Endometrial microvascular endothelial cells (primary cell): ENCODE measurements around the gene RXFP1. TPM values are rescaled to one million over a fixed set of nuclear protein-coding genes. Genes with fewer than 3 reads are reported as not detected.
"Not testable (repeated sequence)": the region's sequence is repeated elsewhere in the genome, so short reads cannot be mapped to it uniquely, and the experiment has no call there.

Source experiments
- in situ Hi-C: cut with HindIII; loops from 2 replicates; pipeline ENCODE4 v1.10.0; 2017; ENCODE audit warnings: low sequenced_read_pairs, low pct_unique_long_range_greater_than_20kb; ENCODE audit errors: inconsistent ontology term
- total RNA-seq: library from RNA; depleted of rRNA; stranded (reverse); fragments of >200 nt; gene quantifications from one replicate; pipeline ENCODE4 v1.2.3, GENCODE V29; 2015; ENCODE audit errors: inconsistent ontology term

RXFP1 gene
- total RNA-seq, 1 donor from 2014 or later, result 15.2 TPM

DNA sequence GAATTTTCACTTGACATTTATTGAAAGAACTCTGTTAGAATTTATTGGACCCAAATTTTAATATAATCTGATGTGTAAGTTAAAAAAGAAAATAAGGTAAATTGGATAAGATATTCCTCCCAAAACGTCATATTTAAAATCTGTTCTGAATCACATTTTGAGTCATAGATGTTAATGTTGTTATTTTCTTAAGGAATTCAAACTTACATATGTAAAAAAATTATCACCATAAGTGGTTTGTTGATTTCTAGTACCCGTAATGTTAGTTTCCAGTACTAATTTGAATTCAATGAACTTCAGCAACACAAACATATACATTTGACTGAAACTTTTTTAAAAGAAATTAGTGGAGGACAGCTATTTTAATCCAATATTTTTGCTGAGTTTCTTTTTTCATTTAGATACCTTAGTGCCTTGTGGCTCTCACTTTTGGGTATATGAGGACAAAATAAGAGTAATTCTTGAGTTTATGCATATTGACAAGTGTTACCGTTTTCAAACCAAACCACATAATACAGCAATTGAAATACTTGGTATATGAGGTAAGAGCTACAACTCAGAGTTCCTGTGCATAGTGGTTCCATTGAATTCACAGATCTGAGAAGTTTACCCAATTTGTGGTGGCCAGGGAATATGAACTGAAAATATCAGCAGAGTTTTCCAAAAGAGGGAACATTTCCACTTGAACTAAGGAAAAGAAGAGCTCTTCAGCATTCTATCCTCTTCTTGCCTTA lies 78.2 kb downstream of the RXFP1 start:
- in situ Hi-C loops, result no loop called here

DNA sequence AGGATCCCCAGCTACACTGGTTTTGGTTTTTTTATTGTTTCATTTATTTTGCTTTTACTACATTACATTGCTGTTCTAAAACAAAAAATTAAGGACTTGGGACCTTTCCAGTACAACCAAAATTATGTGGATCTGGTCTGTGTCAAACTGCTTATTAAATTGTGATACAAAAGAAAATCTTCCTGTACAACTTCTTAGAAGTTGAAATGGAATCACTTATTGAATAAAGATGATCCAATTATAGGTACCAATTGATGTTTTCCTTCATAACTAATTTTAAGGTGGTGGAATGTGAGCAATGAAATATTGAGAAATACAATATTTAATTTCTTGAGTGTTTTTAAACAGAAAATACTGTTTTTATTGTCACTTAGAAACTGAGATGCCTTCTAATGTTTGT lies 82.7 kb downstream of the RXFP1 start:
- in situ Hi-C loops, result no loop called here

DNA sequence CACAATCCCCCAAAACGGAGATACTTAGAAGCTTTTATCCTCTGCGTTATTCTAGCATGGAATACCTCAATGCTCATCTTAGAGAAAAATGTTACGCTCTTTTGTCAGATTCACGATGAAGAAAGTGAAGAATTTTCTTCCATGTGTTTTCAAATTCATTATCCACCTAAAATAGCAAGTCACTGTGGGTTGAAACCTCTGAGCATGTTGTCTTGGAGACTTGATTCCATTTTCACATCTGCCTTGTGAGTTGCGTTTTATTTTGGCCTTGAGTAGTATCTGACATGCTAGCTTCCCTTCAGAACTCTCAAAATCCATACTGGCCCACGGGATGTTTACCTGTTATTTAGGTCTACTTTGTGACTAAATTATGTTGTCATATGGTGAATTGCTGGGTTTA lies 83.7 kb downstream of the RXFP1 start:
- in situ Hi-C loops, result no loop called here

DNA sequence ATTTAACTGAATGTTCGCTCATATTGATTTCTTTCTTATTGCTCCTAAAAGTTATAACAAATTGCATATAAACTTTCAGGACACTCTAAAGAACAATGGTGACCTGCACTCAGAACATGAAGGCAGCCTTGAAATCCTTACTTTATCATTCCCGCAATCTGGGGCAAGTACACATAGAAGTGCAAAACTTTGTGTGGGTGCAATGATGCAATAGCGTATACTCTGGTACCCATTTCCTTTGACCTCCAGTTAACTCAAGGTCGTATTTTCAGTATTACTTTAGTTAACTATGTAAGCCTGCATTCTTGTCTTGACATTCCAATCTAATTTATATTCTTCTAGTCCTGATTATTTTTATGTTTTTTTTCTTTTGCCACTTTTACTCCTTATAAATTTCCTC lies 85.3 kb downstream of the RXFP1 start:
- in situ Hi-C loops, result no loop called here

DNA sequence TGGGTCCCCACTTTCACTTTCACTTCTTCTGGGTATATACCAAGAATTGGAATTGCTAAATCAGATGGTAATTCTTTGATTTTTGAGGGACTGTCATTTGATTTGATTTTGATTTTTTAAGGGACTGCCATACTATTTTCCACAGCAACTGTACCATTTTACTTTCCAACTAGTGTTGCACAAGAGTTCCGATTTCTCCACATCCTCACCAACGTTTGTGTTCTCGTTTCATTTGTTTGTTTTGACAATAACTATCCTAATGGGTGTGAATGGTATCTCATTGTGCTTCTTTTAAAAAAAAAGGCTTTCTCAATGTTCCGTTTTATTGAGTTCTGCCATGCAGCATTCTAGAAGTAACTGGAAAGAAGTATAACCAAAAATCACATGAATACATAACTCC lies 87.4 kb downstream of the RXFP1 start:
- in situ Hi-C loops, result no loop called here

DNA sequence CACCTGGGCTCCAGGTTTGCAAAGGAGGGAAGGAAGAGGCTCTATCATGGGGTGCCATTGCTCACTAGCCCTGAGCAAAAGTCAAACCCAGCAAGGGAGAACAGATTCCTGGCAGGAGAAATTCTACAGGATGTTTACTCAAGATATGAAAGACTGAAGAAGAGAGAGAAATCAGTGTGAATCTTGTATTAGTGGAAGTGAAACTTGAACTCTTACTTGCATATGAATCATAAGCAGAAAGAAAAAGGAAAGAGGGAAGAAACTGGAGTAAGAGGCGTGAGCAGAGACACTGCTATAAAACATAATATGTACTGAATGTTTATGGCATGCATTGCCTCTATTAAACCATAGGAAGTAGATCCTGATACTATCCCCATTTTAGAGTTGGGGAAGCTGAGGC lies 89.1 kb downstream of the RXFP1 start:
- in situ Hi-C loops, result no loop called here

DNA sequence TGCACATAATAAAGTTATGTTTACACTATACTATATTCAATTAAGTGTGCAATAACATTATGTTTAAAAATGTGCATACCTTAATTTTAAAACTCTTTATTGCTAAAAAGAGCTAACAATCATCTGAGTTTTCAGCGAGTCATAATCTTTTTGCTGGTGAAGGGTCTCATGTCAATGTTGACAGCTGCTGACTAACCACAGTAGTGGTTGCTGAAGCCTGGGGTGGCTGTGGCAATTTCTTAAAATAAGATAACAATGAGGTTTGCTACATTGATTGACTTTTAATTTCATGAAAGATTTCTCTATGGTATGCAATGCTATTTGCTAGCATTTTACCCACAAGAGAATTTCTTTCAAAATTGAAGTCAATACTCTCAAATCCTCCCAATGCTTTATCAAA lies 91.4 kb downstream of the RXFP1 start:
- in situ Hi-C loops, result no loop called here

DNA sequence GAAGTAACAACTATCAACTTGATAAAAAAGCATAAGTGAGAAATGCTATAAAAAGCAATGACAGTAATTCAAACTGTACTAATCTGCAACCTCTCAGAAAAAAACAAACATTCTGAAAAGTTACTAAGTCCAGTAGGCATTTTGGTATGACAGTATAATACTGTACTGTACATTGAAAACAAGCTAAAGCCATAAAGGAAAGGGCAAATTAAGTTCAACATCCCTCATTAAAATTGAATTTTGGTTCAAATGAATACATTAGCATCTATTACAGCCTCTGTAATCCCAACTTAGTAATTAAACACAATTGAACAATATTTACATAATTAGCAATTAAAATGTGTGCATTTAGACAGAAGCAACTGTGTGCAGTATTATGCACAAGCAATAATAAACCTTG lies 96.3 kb downstream of the RXFP1 start:
- in situ Hi-C loops, result no loop called here

DNA sequence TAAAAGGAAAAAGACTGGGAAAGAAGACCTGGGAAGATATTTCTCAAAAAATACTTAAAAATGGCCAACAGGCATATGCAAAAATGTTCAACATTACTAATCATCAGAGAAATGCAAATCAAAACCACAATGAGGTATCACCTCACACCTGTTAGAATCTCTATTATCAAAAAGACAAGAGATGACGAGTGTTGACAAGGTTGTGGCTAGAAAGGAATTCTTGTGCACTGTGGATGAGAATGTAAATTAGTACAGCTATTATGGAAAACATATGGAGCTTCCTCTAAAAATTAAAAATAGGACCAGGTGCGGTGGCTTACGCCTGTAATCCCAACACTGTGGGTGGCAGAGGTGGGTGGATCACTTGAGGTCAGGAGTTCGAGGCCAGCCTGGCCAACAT lies 100.0 kb downstream of the RXFP1 start:
- in situ Hi-C loops, result no loop called here

DNA sequence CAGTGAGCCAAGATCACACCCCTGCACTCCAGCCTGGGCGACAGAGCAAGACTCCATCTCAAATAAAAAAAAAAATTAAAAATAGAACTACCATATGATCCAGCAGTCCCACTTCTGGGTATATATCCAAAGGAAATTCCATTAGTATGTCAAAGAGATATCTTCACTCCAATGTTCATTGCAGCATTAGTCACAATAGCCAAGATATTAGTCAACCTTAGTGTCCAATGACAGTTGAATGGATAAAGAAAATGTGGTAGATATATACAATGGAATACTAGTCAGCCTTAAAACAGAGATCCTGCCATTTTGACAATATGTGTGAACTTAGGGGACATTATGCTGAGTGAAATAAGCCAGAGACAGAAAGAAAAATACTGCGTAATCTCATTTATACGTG lies 100.6 kb downstream of the RXFP1 start:
- in situ Hi-C loops, result no loop called here

DNA sequence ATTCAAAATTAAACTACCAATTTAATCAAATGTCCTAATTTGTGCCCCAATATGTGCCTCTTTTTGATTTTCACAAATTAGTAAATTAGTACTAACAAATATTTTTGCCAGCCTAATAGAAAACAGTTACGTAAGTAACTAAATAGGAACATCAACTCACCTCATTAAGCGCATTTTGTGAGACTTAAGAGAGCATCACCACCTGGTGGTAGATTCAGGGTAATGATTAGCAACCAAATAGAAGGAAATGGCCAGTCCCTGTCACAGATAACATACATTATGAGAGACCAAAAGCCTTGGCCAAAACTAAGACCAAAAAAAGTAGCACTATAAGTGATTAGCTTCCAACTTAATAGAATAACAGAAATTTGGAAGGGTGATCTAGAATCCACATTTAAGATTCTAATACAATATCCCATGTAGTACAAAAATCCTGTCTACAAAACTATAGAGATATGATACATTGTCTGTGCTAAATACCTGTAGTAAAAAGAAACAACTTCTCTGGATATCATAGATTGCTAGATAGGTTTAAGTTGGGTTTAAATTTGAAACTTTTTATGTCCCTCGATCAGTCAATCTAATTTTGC lies 103.3 kb downstream of the RXFP1 start:
- in situ Hi-C loops, result no loop called here

DNA sequence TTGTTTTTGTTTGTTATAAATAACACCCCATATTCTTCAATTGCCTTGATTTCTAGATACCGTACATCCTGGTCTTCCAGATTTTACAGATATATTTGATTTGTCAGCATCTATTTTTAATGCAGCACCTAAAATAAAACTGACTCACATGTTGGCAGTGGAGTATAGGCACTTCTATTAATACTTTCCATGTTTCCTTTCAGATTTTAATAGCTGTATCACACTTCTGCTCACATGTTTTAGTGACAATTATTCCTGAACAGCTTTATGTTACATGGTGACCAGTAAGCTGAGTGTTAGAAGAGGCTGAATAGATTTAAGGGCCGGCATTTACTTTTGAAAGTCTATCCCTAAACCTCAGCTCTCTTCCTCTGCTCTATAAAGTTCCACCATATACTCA lies 103.9 kb downstream of the RXFP1 start:
- in situ Hi-C loops, result no loop called here

DNA sequence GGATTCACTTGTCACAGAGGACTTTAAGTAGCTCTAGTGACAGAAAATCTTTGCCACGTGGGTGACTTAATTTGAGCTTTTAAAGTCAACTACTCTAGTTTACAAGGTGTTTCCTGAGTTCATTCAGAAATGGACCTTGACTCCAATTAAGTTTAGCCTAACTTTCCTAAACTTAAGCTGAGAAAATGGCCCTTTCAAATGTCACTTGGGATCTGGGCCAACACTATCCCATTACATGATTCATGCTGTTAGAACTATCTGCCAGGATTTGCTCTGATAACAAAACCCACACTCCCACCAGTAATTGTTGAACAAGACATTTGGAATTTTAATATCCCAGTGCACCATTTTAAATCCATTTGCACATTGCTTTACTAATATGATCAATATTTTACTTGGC lies 109.2 kb downstream of the RXFP1 start:
- in situ Hi-C loops, result no loop called here

DNA sequence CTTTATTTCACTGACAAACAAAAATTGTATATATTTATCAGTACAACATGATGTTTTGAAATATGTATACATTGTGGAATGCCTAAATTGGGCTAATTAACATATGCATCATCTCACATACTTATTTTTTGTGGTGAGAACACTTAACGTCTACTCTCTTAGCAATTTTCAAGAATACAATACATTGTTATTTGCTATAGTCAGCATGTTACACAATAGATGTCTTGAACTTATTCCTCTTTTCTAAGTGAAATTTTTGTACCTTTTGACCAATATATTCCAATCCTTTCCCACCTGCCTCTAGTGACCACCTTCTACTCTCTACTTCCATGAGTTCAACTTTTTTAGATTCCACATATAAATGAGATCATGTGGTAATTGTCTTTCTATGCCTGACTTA lies 114.9 kb downstream of the RXFP1 start:
- in situ Hi-C loops, result no loop called here

DNA sequence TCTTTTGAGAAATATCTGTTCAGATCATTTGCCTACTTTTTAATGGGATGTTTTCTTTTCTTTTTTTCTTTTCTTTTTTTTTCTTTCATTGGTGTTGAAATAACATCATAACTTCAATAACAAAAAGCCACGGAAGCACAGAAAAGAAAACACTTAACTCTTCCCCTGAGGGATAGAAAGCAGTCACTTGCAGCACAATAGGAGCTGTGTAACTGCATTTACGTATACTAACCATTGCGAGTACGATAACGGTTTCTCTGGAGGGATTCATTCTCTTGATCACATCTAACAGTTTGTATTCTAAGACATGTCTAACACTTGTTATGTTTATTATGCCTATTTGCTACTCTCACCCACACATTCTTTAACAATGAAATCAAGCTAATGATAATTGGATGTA lies 122.7 kb downstream of the RXFP1 start:
- in situ Hi-C loops, result no loop called here

DNA sequence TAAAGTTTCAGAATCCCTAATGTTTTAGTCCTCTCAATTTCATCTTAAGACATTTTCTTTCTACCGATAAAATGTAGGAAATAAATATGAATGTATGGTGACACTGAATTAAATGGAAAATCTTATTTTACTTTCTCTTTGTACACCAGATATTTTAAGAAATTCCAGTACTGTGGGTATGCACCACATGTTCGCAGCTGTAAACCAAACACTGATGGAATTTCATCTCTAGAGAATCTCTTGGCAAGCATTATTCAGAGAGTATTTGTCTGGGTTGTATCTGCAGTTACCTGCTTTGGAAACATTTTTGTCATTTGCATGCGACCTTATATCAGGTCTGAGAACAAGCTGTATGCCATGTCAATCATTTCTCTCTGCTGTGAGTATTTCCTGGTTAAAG lies 123.1 kb downstream of the RXFP1 start:
- in situ Hi-C loops, result no loop called here

DNA sequence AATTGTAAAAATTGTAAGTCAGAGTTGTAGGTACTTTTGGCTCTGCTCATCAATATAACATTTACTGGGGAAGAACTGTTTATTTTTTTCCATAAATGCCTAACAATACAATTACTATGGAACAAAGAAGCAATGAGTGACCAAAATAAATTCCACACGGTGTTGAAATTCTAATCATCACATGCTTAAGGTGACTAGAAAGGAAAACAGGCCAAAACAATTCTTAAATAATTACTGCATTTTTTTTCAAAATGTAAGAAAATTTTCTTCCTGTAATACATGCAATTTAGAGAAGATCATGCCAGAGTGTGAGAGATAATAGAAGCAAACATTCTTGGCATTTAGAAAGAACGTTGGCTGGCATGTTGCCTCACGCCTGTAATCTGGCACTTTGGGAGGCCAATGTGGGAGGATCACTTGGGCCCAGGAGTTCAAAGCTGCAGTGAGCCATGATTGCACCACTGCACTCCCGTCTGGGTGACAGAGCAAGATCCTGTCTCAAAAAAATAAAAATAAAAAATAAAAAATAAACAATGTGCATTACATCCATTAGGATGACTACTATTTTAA lies 127.5 kb downstream of the RXFP1 start:
- in situ Hi-C loops, result no loop called here

DNA sequence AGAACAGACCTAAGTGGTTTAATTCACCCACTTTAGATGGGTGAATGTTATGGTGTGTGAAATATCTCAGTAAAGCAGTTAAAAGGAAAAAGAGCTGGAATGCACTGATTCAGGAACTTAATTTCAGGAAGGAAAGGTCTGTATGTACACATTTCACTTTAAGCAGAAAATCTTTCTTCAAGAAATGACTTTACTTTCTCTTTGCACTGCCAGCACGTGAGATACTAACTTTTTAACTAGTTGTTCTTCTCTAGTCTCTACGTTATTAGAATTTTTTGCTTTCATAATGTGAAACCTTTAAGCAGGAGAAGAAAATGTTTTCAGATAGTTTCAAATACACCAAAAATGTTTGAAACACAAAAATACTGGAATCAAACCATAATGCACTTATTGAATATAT lies 131.2 kb downstream of the RXFP1 start:
- in situ Hi-C loops, result no loop called here

DNA sequence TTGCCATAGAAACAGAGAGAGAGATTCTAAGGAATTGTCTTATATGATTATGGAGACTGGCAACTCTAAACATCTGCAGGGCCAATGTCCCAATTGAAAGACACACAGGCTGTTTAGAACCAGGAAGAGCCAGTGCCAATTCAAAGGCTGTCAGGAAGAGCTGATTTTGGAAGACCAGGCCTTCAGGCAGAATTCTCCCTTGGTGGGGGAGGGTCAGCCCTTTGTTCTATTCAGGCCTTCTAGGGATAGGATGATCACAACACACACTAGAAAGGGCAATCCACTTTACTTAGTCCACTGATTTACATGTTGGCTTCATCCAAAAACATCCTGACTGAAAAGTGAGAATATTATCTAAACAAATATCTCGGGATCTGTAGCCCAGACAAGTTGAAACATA lies 134.8 kb downstream of the RXFP1 start:
- in situ Hi-C loops, result no loop called here

DNA sequence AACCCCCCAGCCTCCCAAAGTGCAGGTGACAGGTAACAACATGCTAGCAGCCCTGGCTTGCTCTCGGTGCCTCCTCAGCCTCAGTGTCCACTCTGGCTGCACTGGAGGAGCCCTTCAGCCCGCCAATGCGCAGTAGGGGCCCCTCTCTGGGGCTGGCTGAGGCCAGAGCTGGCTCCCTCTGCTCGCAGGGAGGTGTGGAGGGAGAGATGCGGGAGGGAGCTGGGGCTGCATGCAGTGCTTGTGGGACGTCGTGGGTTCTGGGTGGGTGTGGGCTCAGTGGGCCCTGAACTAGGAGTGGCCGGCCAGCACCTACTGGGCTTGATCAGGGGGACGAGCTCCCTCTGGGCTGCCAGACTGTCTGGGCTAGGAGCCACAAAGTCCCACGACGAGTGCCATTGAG lies 135.6 kb downstream of the RXFP1 start:
- in situ Hi-C loops, result no loop called here

DNA sequence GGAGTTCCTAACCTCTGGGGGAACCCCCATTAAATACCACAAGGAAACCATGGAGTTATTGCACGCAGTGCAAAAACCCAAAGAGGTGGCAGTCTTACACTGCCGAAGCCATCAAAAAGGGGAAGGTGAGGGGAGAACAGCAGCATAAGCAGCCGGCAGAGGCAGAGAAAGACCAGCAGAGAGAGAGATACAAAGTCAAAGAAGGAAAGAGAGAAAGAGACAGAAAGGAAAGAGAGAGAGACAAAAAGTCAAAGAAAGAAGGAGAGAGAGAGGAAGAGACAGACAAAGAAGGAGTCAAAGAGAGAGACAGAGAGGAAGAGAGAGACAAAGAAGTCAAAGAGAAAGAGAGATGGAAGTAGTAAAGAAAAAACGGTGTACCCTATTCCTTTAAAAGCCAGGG lies 141.6 kb downstream of the RXFP1 start:
- in situ Hi-C loops, result not testable (repeated sequence)
